ENCODE results near the gene AUTS2. TPM values are rescaled to one million over a fixed set of nuclear protein-coding genes. Genes with fewer than 3 reads are reported as not detected.
"Not testable (repeated sequence)": the region's sequence is repeated elsewhere in the genome, so short reads cannot be mapped to it uniquely, and the experiment has no call there.

The AUTS2 gene
- total RNA-seq, 1 experiment from 2014 or later: 2.5 TPM

- ChIA-PET CTCF (no interaction called here), POLR2A (no interaction called here)
- TF ChIP-seq TCF7L2 (IDR thresholded peaks at IDR 0.05; ENCODE audit: low read depth, low read length): no peak
- Histone ChIP-seq H3K4me1 (ENCODE audit: control insufficient read depth, insufficient read depth, low read length) (0 out of 2 replicates have a peak, but pooled peaks cover 4% of the 10 kb centered on the region), H3K9me3 (ENCODE audit: control insufficient read depth, insufficient read depth, low read depth, low read length) (no peaks in the 10 kb centered on the region), H3K27me3 (ENCODE audit: control insufficient read depth, insufficient read depth, low read length) (peaks cover 10% of the 10 kb centered on the region), H3K36me3 (ENCODE audit: control insufficient read depth, insufficient read depth, low read length) (no peaks in the 10 kb centered on the region), H3K27ac (ENCODE audit: low read length) (no peak overlapping the region), H3K4me3 (ENCODE audit: low read depth in 2 of 2, low read length in 2 of 2) (no peak overlapping the region)
- ATAC-seq (no peak), DNase-seq (ENCODE audit: low read depth, low spot score) (no peak)
- no TSS peak for BruUV-seq (replicated peaks)
- in situ Hi-C loops (cut with HindIII; ENCODE audit: low pct_unique_long_range_greater_than_20kb, low sequenced_read_pairs) (no loop called here), intact Hi-C loops (cut with micrococcal nuclease; ENCODE audit: unreplicated experiment) (loop anchor here (10.0 kb wide), 1 partner anchor 103 kb away; no protein-coding TSS in a partner anchor)
Observed at GRCh38 chr7:70592171-70592570, 993.9 kb downstream of the AUTS2 start.

GRCh38 chr7:70594170-70594569 lies 995.9 kb downstream of the AUTS2 start:
- POLR2A ChIA-PET: no interaction called here

GRCh38 chr7:70594885-70595284 lies 996.6 kb downstream of the AUTS2 start:
- DNase-seq (ENCODE audit: low read depth, low spot score); H3K36me3 ChIP-seq (ENCODE audit: control insufficient read depth, insufficient read depth, low read length); H3K4me1 ChIP-seq (ENCODE audit: control insufficient read depth, insufficient read depth, low read length); H3K4me3 ChIP-seq (ENCODE audit: low read depth in 2 of 2, low read length in 2 of 2); in situ Hi-C loops (cut with HindIII; ENCODE audit: low pct_unique_long_range_greater_than_20kb, low sequenced_read_pairs); BruUV-seq (replicated peaks); ATAC-seq; H3K9me3 ChIP-seq (ENCODE audit: control insufficient read depth, insufficient read depth, low read depth, low read length); H3K27ac ChIP-seq (ENCODE audit: low read length); CTCF ChIA-PET: not testable (repeated sequence)
- peaks cover 21% of the 10 kb centered on the region for H3K27me3 ChIP-seq (ENCODE audit: control insufficient read depth, insufficient read depth, low read length)
- POLR2A ChIA-PET: interaction anchor here (0.5 kb wide), 1 partner anchor 1387 kb away, joined by 10 read pairs; no protein-coding TSS in a partner anchor
- intact Hi-C loops (cut with micrococcal nuclease; ENCODE audit: unreplicated experiment): loop anchor here (10.0 kb wide), 1 partner anchor 100 kb away; no protein-coding TSS in a partner anchor

More at GRCh38 chr7:70594170-70594569, 995.9 kb downstream of the AUTS2 start:
- CTCF ChIA-PET: no interaction called here
- Histone ChIP-seq H3K9me3 (ENCODE audit: control insufficient read depth, insufficient read depth, low read depth, low read length) (no peaks in the 10 kb centered on the region), H3K27me3 (ENCODE audit: control insufficient read depth, insufficient read depth, low read length) (peaks cover 21% of the 10 kb centered on the region), H3K27ac (ENCODE audit: low read length) (no peak overlapping the region), H3K4me3 (ENCODE audit: low read depth in 2 of 2, low read length in 2 of 2) (no peak overlapping the region), H3K36me3 (ENCODE audit: control insufficient read depth, insufficient read depth, low read length) (no peaks in the 10 kb centered on the region), H3K4me1 (ENCODE audit: control insufficient read depth, insufficient read depth, low read length) (0 out of 2 replicates have a peak, but pooled peaks cover 4% of the 10 kb centered on the region)
- TF ChIP-seq, protein P1, sequence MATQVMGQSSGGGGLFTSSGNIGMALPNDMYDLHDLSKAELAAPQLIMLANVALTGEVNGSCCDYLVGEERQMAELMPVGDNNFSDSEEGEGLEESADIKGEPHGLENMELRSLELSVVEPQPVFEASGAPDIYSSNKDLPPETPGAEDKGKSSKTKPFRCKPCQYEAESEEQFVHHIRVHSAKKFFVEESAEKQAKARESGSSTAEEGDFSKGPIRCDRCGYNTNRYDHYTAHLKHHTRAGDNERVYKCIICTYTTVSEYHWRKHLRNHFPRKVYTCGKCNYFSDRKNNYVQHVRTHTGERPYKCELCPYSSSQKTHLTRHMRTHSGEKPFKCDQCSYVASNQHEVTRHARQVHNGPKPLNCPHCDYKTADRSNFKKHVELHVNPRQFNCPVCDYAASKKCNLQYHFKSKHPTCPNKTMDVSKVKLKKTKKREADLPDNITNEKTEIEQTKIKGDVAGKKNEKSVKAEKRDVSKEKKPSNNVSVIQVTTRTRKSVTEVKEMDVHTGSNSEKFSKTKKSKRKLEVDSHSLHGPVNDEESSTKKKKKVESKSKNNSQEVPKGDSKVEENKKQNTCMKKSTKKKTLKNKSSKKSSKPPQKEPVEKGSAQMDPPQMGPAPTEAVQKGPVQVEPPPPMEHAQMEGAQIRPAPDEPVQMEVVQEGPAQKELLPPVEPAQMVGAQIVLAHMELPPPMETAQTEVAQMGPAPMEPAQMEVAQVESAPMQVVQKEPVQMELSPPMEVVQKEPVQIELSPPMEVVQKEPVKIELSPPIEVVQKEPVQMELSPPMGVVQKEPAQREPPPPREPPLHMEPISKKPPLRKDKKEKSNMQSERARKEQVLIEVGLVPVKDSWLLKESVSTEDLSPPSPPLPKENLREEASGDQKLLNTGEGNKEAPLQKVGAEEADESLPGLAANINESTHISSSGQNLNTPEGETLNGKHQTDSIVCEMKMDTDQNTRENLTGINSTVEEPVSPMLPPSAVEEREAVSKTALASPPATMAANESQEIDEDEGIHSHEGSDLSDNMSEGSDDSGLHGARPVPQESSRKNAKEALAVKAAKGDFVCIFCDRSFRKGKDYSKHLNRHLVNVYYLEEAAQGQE (IDR thresholded peaks at IDR 0.05; ENCODE audit: insufficient read depth in 1 of 2, low read depth in 2 of 2, low read length in 1 of 2): no peak
- TF ChIP-seq POLR2AphosphoS5 (IDR thresholded peaks at IDR 0.05; ENCODE audit: low read depth, low read length) (no peak), SIN3A (IDR thresholded peaks at IDR 0.05; ENCODE audit: borderline replicate concordance, insufficient read depth, low read depth, low read length) (no peak), TCF7L2 (IDR thresholded peaks at IDR 0.05; ENCODE audit: low read depth, low read length) (no peak), CTCF (IDR thresholded peaks at IDR 0.05) (no peak)
- in situ Hi-C loops (cut with HindIII; ENCODE audit: low pct_unique_long_range_greater_than_20kb, low sequenced_read_pairs) (no loop called here), intact Hi-C loops (cut with micrococcal nuclease; ENCODE audit: unreplicated experiment) (loop anchor here (10.0 kb wide), 1 partner anchor 101 kb away; no protein-coding TSS in a partner anchor)
- no TSS peak for BruUV-seq (replicated peaks)
- ATAC-seq: no peak
- no peak for DNase-seq (ENCODE audit: low read depth, low spot score)

Measured in Panc1 (cell line).